H1 (cell line): ENCODE data around the gene LCN10. TPM values are rescaled to one million over a fixed set of nuclear protein-coding genes. Genes with fewer than 3 reads are reported as not detected.

Source experiments
- CTCF ChIA-PET: fragments of 300-600 bp; sonication (Branson Sonifier 250); formaldehyde crosslinking; loops from one replicate; lab custom pipeline; 2021; ENCODE audit not compliant: partially characterized antibody; lab: Charles Lee
- POLR2A ChIA-PET: fragments of 300-600 bp; sonication (Branson Sonifier 250); formaldehyde crosslinking; loops from one replicate; lab custom pipeline; 2021; ENCODE audit warnings: inconsistent platforms; ENCODE audit not compliant: partially characterized antibody; lab: Charles Lee
- DNase-seq, 2 experiments: peaks; one replicate each; pipeline versions ENCODE4 v3.0.0 to v3.0.0-alpha.2; 2010 to 2022; ENCODE audit warnings: low spot score in 2 of 2, low read depth in 1 of 2, mixed read lengths in 1 of 2
- FAIRE-seq: peaks from 2 replicates; lab custom pipeline; 2011; peaks lifted over from hg19 to GRCh38; lab: Jason Lieb, UNC
- H2AFZ ChIP-seq: 2 replicates; pipeline ENCODE4 v1.8.1; 2012; ENCODE audit warnings: low read length, inconsistent platforms
- H2AK5ac ChIP-seq: 2 replicates; pipeline ENCODE4 v1.6.1; 2013; ENCODE audit warnings: low read depth, low read length
- H2BK120ac ChIP-seq: replicated peaks from 2 replicates; pipeline ENCODE3; 2013; ENCODE audit warnings: low read depth, low read length, inconsistent platforms
- H2BK12ac ChIP-seq: 2 replicates; pipeline ENCODE4 v1.6.1; 2013; ENCODE audit warnings: low read depth, low read length
- H2BK15ac ChIP-seq: 2 replicates; pipeline ENCODE4 v1.6.1; 2013; ENCODE audit warnings: low read length
- H2BK20ac ChIP-seq: 2 replicates; pipeline ENCODE4 v1.6.1; 2013; ENCODE audit warnings: low read length
- H2BK5ac ChIP-seq: 2 replicates; pipeline ENCODE4 v1.6.1; 2013; ENCODE audit warnings: low read depth, low read length
- H3K14ac ChIP-seq: 2 replicates; pipeline ENCODE4 v1.6.1; 2013; ENCODE audit warnings: inconsistent platforms; ENCODE audit not compliant: insufficient read length
- H3K18ac ChIP-seq: 2 replicates; pipeline ENCODE4 v1.6.1; 2013; ENCODE audit warnings: low read length; ENCODE audit errors: extremely low read depth
- H3K23ac ChIP-seq: 2 replicates; pipeline ENCODE4 v1.6.1; 2013; ENCODE audit warnings: inconsistent platforms; ENCODE audit not compliant: insufficient read length
- H3K23me2 ChIP-seq: 2 replicates; pipeline ENCODE4 v1.6.1; 2013; ENCODE audit warnings: low read depth, low read length
- H3K27ac ChIP-seq: 2 replicates; pipeline ENCODE4 v1.6.1; 2011; ENCODE audit warnings: low read depth, low read length, inconsistent platforms
- H3K27me3 ChIP-seq, 4 experiments: replicated peaks in 1 of 4; 1 replicate in 1 of 4; 2 replicates in 3 of 4; pipeline versions ENCODE4 v1.6.1 to v1.8.1; 2011 to 2013; ENCODE audit warnings: low read length in 3 of 4, mild to moderate bottlenecking in 3 of 4, inconsistent platforms in 2 of 4, mixed read lengths in 2 of 4, moderate library complexity in 1 of 4; ENCODE audit not compliant: control insufficient read depth in 3 of 4, insufficient read depth in 3 of 4; ENCODE audit errors: extremely low read depth in 1 of 4
- H3K36me3 ChIP-seq, 4 experiments: 2 replicates each; pipeline versions ENCODE4 v1.6.1 to v1.8.1; 2011 to 2013; ENCODE audit warnings: mild to moderate bottlenecking in 4 of 4, low read length in 3 of 4, moderate library complexity in 2 of 4, control low read depth in 1 of 4, inconsistent platforms in 1 of 4; ENCODE audit not compliant: insufficient read depth in 4 of 4, control insufficient read depth in 2 of 4
- H3K4ac ChIP-seq: replicated peaks from 2 replicates; pipeline ENCODE3; 2013; ENCODE audit warnings: low read length, low read depth, mixed read lengths, inconsistent platforms; ENCODE audit not compliant: insufficient read length
- H3K4me1 ChIP-seq, 4 experiments: replicated peaks in 1 of 4; 1 replicate in 1 of 4; 2 replicates in 3 of 4; pipeline versions ENCODE4 v1.6.1 to v1.8.1; 2011 to 2013; ENCODE audit warnings: low read length in 3 of 4, inconsistent platforms in 2 of 4, mixed read lengths in 1 of 4; ENCODE audit not compliant: insufficient read depth in 4 of 4, control insufficient read depth in 3 of 4
- H3K4me2 ChIP-seq, 2 experiments: 2 replicates each; pipeline versions ENCODE4 v1.6.1 to v1.8.1; 2011 to 2013; ENCODE audit warnings: low read depth in 2 of 2, low read length in 2 of 2, control low read depth in 1 of 2, inconsistent platforms in 1 of 2, mild to moderate bottlenecking in 1 of 2; ENCODE audit not compliant: insufficient read depth in 1 of 2
- H3K4me3 ChIP-seq, 4 experiments: fragments of 200-600, 300-600 bp in 1 of 4; sonication (generic), shearing (Covaris generic), sonication (Bioruptor Twin) in 1 of 4; 2 replicates each; pipeline versions ENCODE4 v1.5.1 to v1.8.1; 2011 to 2016; ENCODE audit warnings: low read length in 4 of 4, low read depth in 3 of 4, control low read depth in 2 of 4, inconsistent platforms in 2 of 4, mild to moderate bottlenecking in 2 of 4, mixed read lengths in 1 of 4, moderate library complexity in 1 of 4; ENCODE audit not compliant: insufficient read depth in 2 of 4; ENCODE audit errors: extremely low read depth in 1 of 4
- H3K56ac ChIP-seq: replicated peaks from 2 replicates; pipeline ENCODE3; 2013; ENCODE audit warnings: low read depth, mild to moderate bottlenecking, mixed read lengths, low read length, inconsistent platforms; ENCODE audit not compliant: insufficient read length
- H3K79me1 ChIP-seq: 2 replicates; pipeline ENCODE4 v1.6.1; 2013; ENCODE audit warnings: low read depth, low read length, control low read depth
- H3K79me2 ChIP-seq, 2 experiments: 2 replicates each; pipeline versions ENCODE4 v1.6.1 to v1.8.1; 2012 to 2013; ENCODE audit warnings: low read length in 2 of 2, mild to moderate bottlenecking in 2 of 2, inconsistent platforms in 1 of 2; ENCODE audit not compliant: insufficient read depth in 2 of 2, control insufficient read depth in 1 of 2
- H3K9ac ChIP-seq, 4 experiments: replicated peaks in 1 of 4; 1 replicate in 1 of 4; 2 replicates in 3 of 4; pipeline versions ENCODE4 v1.6.1 to v1.8.1; 2011 to 2013; ENCODE audit warnings: low read depth in 3 of 4, low read length in 3 of 4, control low read depth in 2 of 4, mild to moderate bottlenecking in 2 of 4, moderate library complexity in 2 of 4, inconsistent platforms in 1 of 4; ENCODE audit errors: extremely low read depth in 1 of 4
- H3K9me3 ChIP-seq, 2 experiments: 2 replicates each; pipeline versions ENCODE4 v1.6.1 to v1.8.1; 2012 to 2013; ENCODE audit warnings: mild to moderate bottlenecking in 2 of 2, moderate library complexity in 2 of 2, control low read depth in 1 of 2, inconsistent platforms in 1 of 2, low read depth in 1 of 2, low read length in 1 of 2, mixed read lengths in 1 of 2; ENCODE audit not compliant: insufficient read depth in 2 of 2
- H4K20me1 ChIP-seq, 2 experiments: replicated peaks in 1 of 2; 2 replicates each; pipeline versions ENCODE3 to v1.8.1; 2011 to 2013; ENCODE audit warnings: inconsistent platforms in 2 of 2, low read length in 2 of 2, mild to moderate bottlenecking in 1 of 2; ENCODE audit not compliant: insufficient read depth in 2 of 2, control insufficient read depth in 1 of 2
- H4K5ac ChIP-seq: 2 replicates; pipeline ENCODE4 v1.6.1; 2013; ENCODE audit warnings: low read length, low read depth, mixed read lengths, inconsistent platforms; ENCODE audit not compliant: insufficient read length
- H4K8ac ChIP-seq: 2 replicates; pipeline ENCODE4 v1.8.0; 2013; ENCODE audit warnings: mild to moderate bottlenecking, moderate library complexity, low read length, inconsistent platforms; ENCODE audit not compliant: insufficient read depth; ENCODE audit errors: extremely low read depth
- H4K91ac ChIP-seq: replicated peaks from 2 replicates; pipeline ENCODE3; 2013; ENCODE audit warnings: low read length, mixed read lengths, inconsistent platforms; ENCODE audit not compliant: insufficient read length
- ASH2L ChIP-seq: fragments of 200-600, 300-600 bp; sonication (generic); IDR thresholded peaks from one replicate; pipeline ENCODE4 v1.7.1; 2017; ENCODE audit warnings: low read length
- CREB1 ChIP-seq: IDR thresholded peaks from 2 replicates; pipeline ENCODE4 v1.6.1; 2012; ENCODE audit warnings: inconsistent platforms
- GABPA ChIP-seq: IDR thresholded peaks from 2 replicates; pipeline ENCODE4 v1.6.1; 2011; ENCODE audit warnings: mild to moderate bottlenecking, low read length, moderate library complexity, borderline replicate concordance; ENCODE audit not compliant: insufficient read depth
- POLR2A ChIP-seq, 2 experiments: IDR thresholded peaks; 1 replicate in 1 of 2; 2 replicates in 1 of 2; pipeline ENCODE4 v1.6.1; 2011; ENCODE audit warnings: low read depth in 2 of 2, low read length in 2 of 2, mild to moderate bottlenecking in 2 of 2; ENCODE audit errors: control extremely low read depth in 1 of 2
- RAD21 ChIP-seq, 2 experiments: IDR thresholded peaks in 1 of 2; conservative IDR thresholded peaks in 1 of 2; 2 replicates each; pipeline ENCODE4 v1.6.1; 2011; ENCODE audit warnings: low read depth in 2 of 2, low read length in 2 of 2, improper control_type of control experiment in 1 of 2, inconsistent platforms in 1 of 2, mild to moderate bottlenecking in 1 of 2, moderate library complexity in 1 of 2
- RXRA ChIP-seq: IDR thresholded peaks from 2 replicates; pipeline ENCODE4 v1.6.1; 2011; ENCODE audit warnings: low read depth, mild to moderate bottlenecking, low read length, moderate library complexity; ENCODE audit not compliant: insufficient read depth
- SAP30 ChIP-seq: fragments of 300-600 bp; sonication (generic); IDR thresholded peaks from 2 replicates; pipeline ENCODE4 v1.7.1; 2012; ENCODE audit warnings: low read length, moderate library complexity, mild to moderate bottlenecking, inconsistent platforms; ENCODE audit not compliant: insufficient read depth, insufficient replicate concordance
- SIRT6 ChIP-seq: IDR thresholded peaks from one replicate; pipeline ENCODE4 v1.7.1; 2012; ENCODE audit warnings: low read length, inconsistent platforms
- WGBS, 2 experiments: shearing (Covaris generic) in 1 of 2; methylation state at CpG; one replicate each; pipeline versions ENCODE4 v1.1.6 to v1.1.7; 2013 to 2015; ENCODE audit warnings: low lambda C conversion rate in 2 of 2, mixed read lengths in 2 of 2, inconsistent platforms in 1 of 2, low coverage in 1 of 2, missing lambda C conversion rate in 1 of 2; ENCODE audit not compliant: insufficient replicate concordance in 2 of 2, insufficient coverage in 1 of 2, insufficient read length in 1 of 2; ENCODE audit errors: extremely low coverage in 1 of 2, missing lambda C conversion rate in 1 of 2; 5-methylcytosine and 5-hydroxymethylcytosine counted together
- polyA plus RNA-seq, 7 experiments: library from polyadenylated mRNA; depleted of rRNA in 3 of 7; stranded (reverse) in 5 of 7; unstranded in 2 of 7; fragments of >200 nt in 5 of 7; fragments of 200-250 nt in 2 of 7; gene quantifications; 1 replicate in 5 of 7; 2 replicates in 1 of 7; 4 replicates in 1 of 7; pipeline versions ENCODE4 v1.2.1 to v1.2.3, GENCODE V29; 2011 to 2013; ENCODE audit warnings: missing spikeins in 2 of 7, mixed read lengths in 2 of 7
- total RNA-seq: library from RNA; stranded (reverse); fragmentation: NEBNext Ultra II Directional; extraction: Animal tissue kit (Norgen Biotek cat#: 25700); gene quantifications from 2 replicates; pipeline ENCODE4 v1.2.1, GENCODE V29; 2021
- TF ChIP-seq, protein P1 (sequence below): IDR thresholded peaks from 2 replicates; pipeline ENCODE4 v1.6.1; 2012; ENCODE audit warnings: inconsistent platforms
- TF ChIP-seq, protein P2 (sequence below): IDR thresholded peaks from 2 replicates; pipeline ENCODE4 v1.6.1; 2011; ENCODE audit warnings: low read depth, mild to moderate bottlenecking, low read length; ENCODE audit not compliant: insufficient read depth

The LCN10 gene
- total and polyA plus RNA-seq, 2 of the 8 experiments (the other 6 are each of a cell fraction or from before 2014, with no cell fraction given), result 2.6 to 2.8 TPM

- H2AFZ ChIP-seq, result no peak overlapping the region; the same call in 1 of the 2 replicates
- H3K36me3 ChIP-seq, result peaks cover 16 to 31% (median 27%) of the 10 kb centered on the region in 4 experiments
- no peak overlapping the region for H3K14ac ChIP-seq
- H4K91ac ChIP-seq, result peak overlapping the region; percentile 88
- H3K4me1 ChIP-seq, result peaks cover 3 to 16% (median 5%) of the 10 kb centered on the region in 4 experiments
- no peak overlapping the region for H2BK12ac ChIP-seq
- H3K27ac ChIP-seq, result no peak overlapping the region
- ChIA-PET POLR2A (interaction anchor here (0.6 to 14.1 kb wide), 45 partner anchors 8 to 471 kb away, joined by 3 to 223 read pairs (median 4); partner anchors contain the start of genes AGPAT2, AJM1, DIPK1B and LCN10), CTCF (interaction anchor here (0.8 to 6.8 kb wide), 16 partner anchors 10 to 339 kb away, joined by 3 to 62 read pairs (median 4); partner anchors contain the start of genes LCN10 and LCN8)
- no peak overlapping the region for H2AK5ac ChIP-seq
- H3K27me3 ChIP-seq, result peaks cover 0 to 9% (median 5%) of the 10 kb centered on the region in 4 experiments; a peak in 5 of 7 replicates
- no peaks in the 10 kb centered on the region for H3K9me3 ChIP-seq
- FAIRE-seq, result no peak
- DNase-seq, result peak in 1 of 2 experiments; percentile 81
- peak overlapping the region; percentile 71 for H3K18ac ChIP-seq
- H3K79me1 ChIP-seq, result peaks cover 11% of the 10 kb centered on the region; the same call in 1 of the 2 replicates
- no peak overlapping the region for H3K23ac ChIP-seq
- peak overlapping the region; percentile 94 for H4K8ac ChIP-seq
- peak overlapping the region; percentile 93 for H3K4ac ChIP-seq
- H3K9ac ChIP-seq, result peak overlapping the region in 3 of 4 experiments; percentile 73 to 88 (median 81); a peak in 5 of 7 replicates
- peaks cover 21 to 30% of the 10 kb centered on the region in 2 experiments for H4K20me1 ChIP-seq
- no peak overlapping the region for H2BK15ac ChIP-seq
- peak overlapping the region; percentile 88 to 90 for H3K4me2 ChIP-seq
- H2BK20ac ChIP-seq, result no peak overlapping the region
- 9% methylated on average over 51 of the region's 53 CpGs; no CpG with 5 or more reads in 1 of the 2 experiments for WGBS, 2 experiments
- H3K23me2 ChIP-seq, result peaks cover 13% of the 10 kb centered on the region; the same call in 1 of the 2 replicates
- H3K4me3 ChIP-seq, result peak overlapping the region; percentile 89 to 98 (median 95)
- H2BK5ac ChIP-seq, result no peak overlapping the region; the same call in 1 of the 2 replicates
- no peak overlapping the region for H2BK120ac ChIP-seq
- H4K5ac ChIP-seq, result peak overlapping the region; percentile 26
- H3K56ac ChIP-seq, result peak overlapping the region; percentile 10
- H3K79me2 ChIP-seq, result peaks cover 8 to 36% of the 10 kb centered on the region in 2 experiments
- TF ChIP-seq RXRA, result no peak
- TF ChIP-seq ASH2L, result peak; percentile 45
- TF ChIP-seq, protein P1, sequence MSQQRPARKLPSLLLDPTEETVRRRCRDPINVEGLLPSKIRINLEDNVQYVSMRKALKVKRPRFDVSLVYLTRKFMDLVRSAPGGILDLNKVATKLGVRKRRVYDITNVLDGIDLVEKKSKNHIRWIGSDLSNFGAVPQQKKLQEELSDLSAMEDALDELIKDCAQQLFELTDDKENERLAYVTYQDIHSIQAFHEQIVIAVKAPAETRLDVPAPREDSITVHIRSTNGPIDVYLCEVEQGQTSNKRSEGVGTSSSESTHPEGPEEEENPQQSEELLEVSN, result 0 out of 2 replicates have a peak, but pooled peaks have one; percentile 39
- TF ChIP-seq CREB1, result no peak
- no peak for TF ChIP-seq POLR2A (IDR thresholded peaks at IDR 0.05; ENCODE audit: control extremely low read depth in 1 of 2, low read depth in 2 of 2, low read length in 2 of 2)
- no peak for TF ChIP-seq SAP30
- 0 out of 2 replicates have a peak, but pooled peaks have one; percentile 9 for TF ChIP-seq GABPA
- TF ChIP-seq, protein P2, sequence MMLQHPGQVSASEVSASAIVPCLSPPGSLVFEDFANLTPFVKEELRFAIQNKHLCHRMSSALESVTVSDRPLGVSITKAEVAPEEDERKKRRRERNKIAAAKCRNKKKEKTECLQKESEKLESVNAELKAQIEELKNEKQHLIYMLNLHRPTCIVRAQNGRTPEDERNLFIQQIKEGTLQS, result no peak
- TF ChIP-seq RAD21 (IDR thresholded peaks at IDR 0.05 in 1 of 2, conservative IDR thresholded peaks at IDR 0.05 in 1 of 2; ENCODE audit: low read depth in 2 of 2, low read length in 2 of 2), result no peak
- TF ChIP-seq SIRT6, result no peak
These were observed 14.1 kb downstream of the LCN10 start for GRCh38 chr9:136728548-136729123.
